Neuronal stem cell (in vitro differentiated cells): Measurements from ENCODE around the gene TMCC1.

ENCODE experiments used
- DNase-seq: peaks from one replicate; pipeline ENCODE4 v3.0.0-alpha.2; 2013; ENCODE audit warnings: low spot score
- H2AFZ ChIP-seq: one replicate; pipeline ENCODE4 v1.6.1; 2013; ENCODE audit warnings: mild to moderate bottlenecking, low read length, inconsistent platforms
- H2AK5ac ChIP-seq: 2 replicates; pipeline ENCODE4 v1.6.1; 2013; ENCODE audit warnings: low read depth, mild to moderate bottlenecking, inconsistent platforms, low read length, moderate library complexity, mixed read lengths
- H2BK120ac ChIP-seq: 2 replicates; pipeline ENCODE4 v1.6.1; 2013; ENCODE audit warnings: low read depth, mild to moderate bottlenecking, inconsistent platforms, low read length, moderate library complexity, mixed read lengths
- H2BK12ac ChIP-seq: one replicate; pipeline ENCODE4 v1.6.1; 2013; ENCODE audit warnings: low read length, inconsistent platforms
- H2BK15ac ChIP-seq: 2 replicates; pipeline ENCODE4 v1.6.1; 2013; ENCODE audit warnings: mild to moderate bottlenecking, low read length, inconsistent platforms, mixed read lengths
- H2BK5ac ChIP-seq: one replicate; pipeline ENCODE4 v1.6.1; 2013; ENCODE audit warnings: inconsistent platforms, mild to moderate bottlenecking, low read length, moderate library complexity
- H3K14ac ChIP-seq: one replicate; pipeline ENCODE4 v1.6.1; 2013; ENCODE audit warnings: low read length, inconsistent platforms
- H3K18ac ChIP-seq: 2 replicates; pipeline ENCODE4 v1.6.1; 2013; ENCODE audit warnings: low read length, inconsistent platforms
- H3K23ac ChIP-seq: 2 replicates; pipeline ENCODE4 v1.6.1; 2013; ENCODE audit warnings: low read depth, mild to moderate bottlenecking, mixed read lengths, low read length, inconsistent platforms; ENCODE audit not compliant: poor library complexity
- H3K27ac ChIP-seq: replicated peaks from 3 replicates; pipeline ENCODE4 v1.5.1; 2013; ENCODE audit warnings: low read length, inconsistent platforms
- H3K27me3 ChIP-seq, 3 experiments: 2 replicates each; pipeline ENCODE4 v1.6.1; 2013; ENCODE audit warnings: low read length in 3 of 3, mild to moderate bottlenecking in 2 of 3, inconsistent platforms in 1 of 3, low read depth in 1 of 3, mixed read lengths in 1 of 3, moderate library complexity in 1 of 3; ENCODE audit not compliant: control insufficient read depth in 3 of 3, insufficient read depth in 3 of 3
- H3K36me3 ChIP-seq, 2 donors: replicated peaks in 1 of 2; 2 replicates each; pipeline ENCODE4 v1.6.1; 2013; ENCODE audit warnings: low read length in 2 of 2; ENCODE audit not compliant: control insufficient read depth in 2 of 2, insufficient read depth in 2 of 2
- H3K4ac ChIP-seq: 2 replicates; pipeline ENCODE4 v1.6.1; 2013; ENCODE audit warnings: inconsistent platforms, mild to moderate bottlenecking, low read length, moderate library complexity
- H3K4me1 ChIP-seq, 2 donors: 1 replicate in 1 of 2; 2 replicates in 1 of 2; pipeline ENCODE4 v1.6.1; 2013; ENCODE audit warnings: low read length in 2 of 2, low read depth in 1 of 2; ENCODE audit not compliant: control insufficient read depth in 2 of 2, insufficient read depth in 1 of 2
- H3K4me2 ChIP-seq: one replicate; pipeline ENCODE4 v1.6.1; 2013; ENCODE audit warnings: mild to moderate bottlenecking, low read length, inconsistent platforms; ENCODE audit not compliant: insufficient read depth, poor library complexity, severe bottlenecking
- H3K4me3 ChIP-seq, 2 donors: 2 replicates each; pipeline ENCODE4 v1.5.1; 2013; ENCODE audit warnings: low read length in 2 of 2, mild to moderate bottlenecking in 2 of 2, inconsistent platforms in 1 of 2, moderate library complexity in 1 of 2
- H3K79me1 ChIP-seq: one replicate; pipeline ENCODE4 v1.6.1; 2013; ENCODE audit warnings: low read depth, mild to moderate bottlenecking, inconsistent platforms, low read length, moderate library complexity
- H3K9ac ChIP-seq: one replicate; pipeline ENCODE4 v1.6.1; 2013; ENCODE audit warnings: mild to moderate bottlenecking, low read depth, low read length, inconsistent platforms; ENCODE audit not compliant: poor library complexity
- H3K9me3 ChIP-seq, 2 donors: replicated peaks in 1 of 2; 2 replicates each; pipeline versions ENCODE3 to v1.6.1; 2013; ENCODE audit warnings: low read length in 2 of 2, mild to moderate bottlenecking in 2 of 2, inconsistent platforms in 1 of 2, low read depth in 1 of 2, mixed read lengths in 1 of 2, moderate library complexity in 1 of 2; ENCODE audit not compliant: control insufficient read depth in 2 of 2, insufficient read depth in 1 of 2
- H4K8ac ChIP-seq: one replicate; pipeline ENCODE4 v1.6.1; 2013; ENCODE audit warnings: low read depth, mild to moderate bottlenecking, inconsistent platforms, low read length, moderate library complexity
- H4K91ac ChIP-seq: one replicate; pipeline ENCODE4 v1.6.1; 2013; ENCODE audit warnings: low read length, low read depth, mild to moderate bottlenecking, inconsistent platforms; ENCODE audit not compliant: poor library complexity
- WGBS, 2 donors: extraction: QIAGEN DNeasy Blood & Tissue Kit; methylation state at CpG; one replicate each; pipeline ENCODE4 v1.1.7; 2013; ENCODE audit warnings: missing lambda C conversion rate in 2 of 2, mixed read lengths in 1 of 2; ENCODE audit not compliant: insufficient read length in 2 of 2, insufficient replicate concordance in 1 of 2; ENCODE audit errors: extremely low coverage in 2 of 2; 5-methylcytosine and 5-hydroxymethylcytosine counted together

TMCC1 gene

DNA sequence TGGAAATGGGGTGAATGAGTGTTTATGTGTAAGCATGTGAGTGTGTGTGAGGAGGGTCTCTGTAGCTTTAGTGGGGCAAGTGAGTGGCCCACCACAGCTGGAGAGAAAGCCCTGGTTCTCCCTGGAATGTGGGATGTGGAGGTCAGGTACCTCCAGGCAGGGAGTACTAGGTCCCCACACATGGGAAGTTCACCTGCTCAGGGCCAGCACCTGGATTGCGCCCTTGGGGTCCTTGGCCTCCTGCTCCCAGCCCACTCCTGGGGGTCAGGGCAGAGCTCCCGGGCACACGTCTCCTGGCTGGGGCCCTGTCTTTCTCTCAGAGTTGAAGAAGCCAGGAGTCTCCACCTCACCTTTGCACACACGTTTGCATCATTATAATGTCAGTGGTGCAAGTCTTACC is 40.0 kb upstream of the TMCC1 start:
- H2BK15ac ChIP-seq = no peak overlapping the region
- WGBS, 2 donors = no CpG with 5 or more reads among the region's 4 CpGs
- no peak for DNase-seq

DNA sequence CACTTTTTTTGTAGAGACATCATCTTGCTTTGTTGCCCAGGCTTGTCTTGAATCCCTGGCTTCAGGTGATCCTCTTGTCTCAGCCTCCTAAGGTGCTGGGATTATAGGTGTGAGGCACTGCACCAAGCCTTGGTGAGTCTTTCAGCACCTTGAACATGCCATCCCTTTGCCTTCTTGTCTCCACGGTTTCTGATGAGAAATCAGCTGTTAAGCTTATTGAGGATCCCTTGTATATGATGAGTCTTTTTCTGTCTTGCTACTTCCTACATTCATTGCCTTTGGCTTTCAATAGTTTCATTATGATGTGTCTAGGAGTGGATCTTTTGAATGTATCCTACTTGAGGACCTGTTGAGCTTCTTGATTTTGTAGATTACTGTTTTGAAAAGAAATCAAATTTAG is 35.9 kb upstream of the TMCC1 start:
- Histone ChIP-seq H2BK15ac (no peak overlapping the region), H2BK12ac (no peak overlapping the region), H3K4ac (no peak overlapping the region), H3K36me3 (no peaks in the 10 kb centered on the region), H3K9me3 (peaks cover 4 to 19% of the 10 kb centered on the region in 2 donors), H3K18ac (no peak overlapping the region), H4K8ac (no peak overlapping the region), H3K4me1 (no peaks in the 10 kb centered on the region), H2BK120ac (no peak overlapping the region), H3K4me3 (no peak overlapping the region), H3K4me2 (no peak overlapping the region), H3K14ac (no peak overlapping the region), H3K23ac (no peak overlapping the region), H2AK5ac (no peak overlapping the region), H3K27ac (no peak overlapping the region), H2AFZ (no peak overlapping the region), H3K27me3 (no peaks in the 10 kb centered on the region), H2BK5ac (no peak overlapping the region), H3K9ac (no peak overlapping the region), H3K79me1 (no peaks in the 10 kb centered on the region), H4K91ac (no peak overlapping the region)
- DNase-seq = no peak
- WGBS, 2 donors = no CpG with 5 or more reads among the region's 1 CpG

More for the DNA sequence above, 40.0 kb upstream of the TMCC1 start:
- H3K14ac ChIP-seq = no peak overlapping the region
- no peaks in the 10 kb centered on the region for H3K27me3 ChIP-seq
- no peak overlapping the region for H4K91ac ChIP-seq
- no peak overlapping the region for H3K4me2 ChIP-seq
- H2BK5ac ChIP-seq = no peak overlapping the region
- H3K9ac ChIP-seq = no peak overlapping the region
- no peak overlapping the region for H3K23ac ChIP-seq
- H2BK120ac ChIP-seq = no peak overlapping the region
- H3K9me3 ChIP-seq = peaks cover 4 to 19% of the 10 kb centered on the region in 2 donors
- peaks cover 0 to 6% of the 10 kb centered on the region in 2 donors for H3K4me1 ChIP-seq
- H2AFZ ChIP-seq = no peak overlapping the region
- H3K18ac ChIP-seq = peak overlapping the region; percentile 57
- H2AK5ac ChIP-seq = peak overlapping the region; percentile 12
- no peak overlapping the region for H4K8ac ChIP-seq
- no peak overlapping the region for H3K27ac ChIP-seq
- H2BK12ac ChIP-seq = no peak overlapping the region
- no peaks in the 10 kb centered on the region for H3K36me3 ChIP-seq
- no peak overlapping the region for H3K4me3 ChIP-seq
- H3K4ac ChIP-seq = no peak overlapping the region
- no peaks in the 10 kb centered on the region for H3K79me1 ChIP-seq

DNA sequence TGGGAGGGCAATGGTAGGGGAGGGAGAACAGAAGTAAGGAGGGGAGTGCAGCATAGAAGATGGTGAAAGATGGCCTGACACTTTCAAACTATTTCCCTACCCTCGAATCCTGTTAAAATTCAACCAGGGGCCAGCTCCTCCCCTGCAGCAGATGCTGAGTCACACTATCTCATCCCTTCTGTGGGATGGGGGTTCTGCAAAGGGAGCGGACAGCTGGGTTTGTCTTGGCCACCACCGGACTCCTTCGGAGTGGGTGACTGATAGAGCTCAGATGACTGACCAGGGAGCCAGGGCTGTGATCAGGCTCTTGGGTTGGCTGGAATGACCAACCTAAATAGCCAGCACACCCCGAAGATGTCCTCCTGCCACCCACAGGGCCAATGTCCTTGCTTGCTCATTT is 33.6 kb upstream of the TMCC1 start:
- Histone ChIP-seq H3K4me3 (no peak overlapping the region), H3K27ac (no peak overlapping the region), H3K36me3 (no peaks in the 10 kb centered on the region), H2AK5ac (no peak overlapping the region), H3K4me2 (no peak overlapping the region), H3K14ac (no peak overlapping the region), H3K4me1 (no peaks in the 10 kb centered on the region), H3K27me3 (no peaks in the 10 kb centered on the region), H3K79me1 (no peaks in the 10 kb centered on the region), H3K18ac (no peak overlapping the region), H3K4ac (no peak overlapping the region), H4K8ac (no peak overlapping the region), H3K9me3 (peaks cover 4 to 19% of the 10 kb centered on the region in 2 donors), H2BK120ac (no peak overlapping the region), H2AFZ (no peak overlapping the region), H4K91ac (no peak overlapping the region), H3K9ac (no peak overlapping the region), H2BK15ac (no peak overlapping the region), H2BK12ac (no peak overlapping the region), H3K23ac (no peak overlapping the region), H2BK5ac (no peak overlapping the region)
- WGBS, 2 donors = no CpG with 5 or more reads among the region's 5 CpGs
- DNase-seq = no peak

DNA sequence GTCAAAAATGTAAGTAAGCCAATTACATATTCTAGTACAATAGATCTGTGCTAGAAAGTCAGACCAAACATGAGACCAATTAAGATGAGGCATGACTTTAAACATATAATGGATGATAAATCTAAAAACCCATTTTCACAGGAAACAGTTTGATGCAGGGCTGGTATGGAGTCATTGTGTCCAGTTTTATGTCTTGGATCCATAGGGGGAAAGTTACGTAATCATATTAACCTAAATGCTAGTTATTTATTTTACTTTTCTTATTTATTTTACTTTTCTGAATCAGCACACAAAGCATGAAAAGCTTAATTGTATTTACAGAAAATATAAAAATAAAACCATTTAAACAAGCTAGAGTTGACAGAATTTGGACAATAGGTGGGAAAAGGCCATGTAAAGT is 26.3 kb upstream of the TMCC1 start:
- H3K4me1 ChIP-seq = no peaks in the 10 kb centered on the region
- no peak overlapping the region for H3K27ac ChIP-seq
- no peak overlapping the region for H2AFZ ChIP-seq
- H2AK5ac ChIP-seq = no peak overlapping the region
- H3K18ac ChIP-seq = no peak overlapping the region
- no peak overlapping the region for H2BK5ac ChIP-seq
- H3K4ac ChIP-seq = no peak overlapping the region
- no peak overlapping the region for H2BK12ac ChIP-seq
- no peaks in the 10 kb centered on the region for H3K79me1 ChIP-seq
- no peak overlapping the region for H3K14ac ChIP-seq
- no peak overlapping the region for H3K9ac ChIP-seq
- H3K27me3 ChIP-seq = no peaks in the 10 kb centered on the region
- H3K9me3 ChIP-seq = peaks cover 18 to 25% of the 10 kb centered on the region in 2 donors
- no peak overlapping the region for H2BK15ac ChIP-seq
- no peak overlapping the region for H3K23ac ChIP-seq
- WGBS, 2 donors = no CpG with 5 or more reads among the region's 1 CpG
- H4K91ac ChIP-seq = no peak overlapping the region
- no peak overlapping the region for H3K4me2 ChIP-seq
- no peak overlapping the region for H2BK120ac ChIP-seq
- H3K4me3 ChIP-seq = no peak overlapping the region
- no peaks in the 10 kb centered on the region for H3K36me3 ChIP-seq
- H4K8ac ChIP-seq = no peak overlapping the region
- DNase-seq = no peak
